ENCODE results near the gene CAMLG.
"Not testable (repeated sequence)": the region's sequence is repeated elsewhere in the genome, so short reads cannot be mapped to it uniquely, and the experiment has no call there.

The CAMLG gene

DNA sequence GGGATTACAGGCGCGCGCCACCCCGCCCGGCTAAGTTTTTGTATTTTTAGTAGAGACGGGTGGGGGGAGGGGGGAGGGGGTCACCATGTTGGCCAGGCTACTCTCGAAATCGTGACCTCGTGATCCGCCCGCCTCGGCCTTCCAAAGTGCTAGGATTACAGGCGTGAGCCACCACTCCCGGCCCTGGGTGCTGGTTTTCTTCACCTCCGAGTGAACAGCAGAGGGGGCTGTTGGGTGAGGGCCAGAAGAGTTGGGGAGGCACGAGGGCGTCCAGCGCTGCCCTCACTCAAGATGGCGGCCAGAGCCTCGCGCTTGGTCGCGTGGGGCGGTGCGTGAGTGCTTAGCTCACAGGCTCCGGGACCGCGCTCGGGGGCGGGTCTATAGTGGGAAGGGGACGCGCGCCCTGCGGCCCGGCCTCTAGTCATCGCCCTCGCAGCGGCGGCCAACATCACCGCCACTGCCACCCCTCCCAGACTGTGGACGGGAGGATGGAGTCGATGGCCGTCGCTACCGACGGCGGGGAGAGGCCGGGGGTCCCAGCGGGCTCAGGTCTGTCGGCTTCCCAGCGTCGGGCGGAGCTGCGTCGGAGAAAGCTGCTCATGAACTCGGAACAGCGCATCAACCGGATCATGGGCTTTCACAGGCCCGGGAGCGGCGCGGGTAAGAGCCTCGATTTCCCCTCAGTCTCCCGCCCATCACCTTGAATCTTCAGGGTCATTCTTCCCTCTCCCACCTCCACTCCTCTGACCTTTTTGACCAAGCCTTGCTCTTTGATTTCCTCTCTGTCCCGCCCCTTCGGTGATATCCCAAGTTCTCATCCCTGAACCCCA, at the start of gene CAMLG:
TSS of gene CAMLG (plus strand) at position 416 of the 830 bp plus-strand sequence. CDS start at position 489, 73 bp downstream.
- DNase-seq (ENCODE audit: low spot score): peak; percentile 97

DNA sequence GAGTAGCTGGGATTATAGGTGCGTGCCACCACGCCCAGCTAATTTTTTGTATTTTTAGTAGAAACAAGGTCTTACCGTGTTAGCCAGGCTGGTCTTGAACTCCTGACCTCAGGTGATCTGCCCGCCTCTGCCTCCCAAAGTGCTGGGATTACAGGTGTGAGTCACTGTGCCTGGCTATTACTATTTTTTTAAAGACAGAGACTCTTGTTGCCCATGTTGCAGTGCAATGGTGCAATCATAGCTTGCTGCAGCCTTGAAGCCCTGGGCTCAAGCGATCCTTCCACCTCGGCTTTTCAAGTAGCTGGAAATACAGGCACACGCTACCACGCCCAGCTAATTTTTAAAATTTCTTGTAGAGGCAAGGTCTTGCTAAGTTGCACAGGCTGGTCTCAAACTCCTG, 48.2 kb upstream of the CAMLG start:
- not testable (repeated sequence) for DNase-seq (ENCODE audit: low spot score)

DNA sequence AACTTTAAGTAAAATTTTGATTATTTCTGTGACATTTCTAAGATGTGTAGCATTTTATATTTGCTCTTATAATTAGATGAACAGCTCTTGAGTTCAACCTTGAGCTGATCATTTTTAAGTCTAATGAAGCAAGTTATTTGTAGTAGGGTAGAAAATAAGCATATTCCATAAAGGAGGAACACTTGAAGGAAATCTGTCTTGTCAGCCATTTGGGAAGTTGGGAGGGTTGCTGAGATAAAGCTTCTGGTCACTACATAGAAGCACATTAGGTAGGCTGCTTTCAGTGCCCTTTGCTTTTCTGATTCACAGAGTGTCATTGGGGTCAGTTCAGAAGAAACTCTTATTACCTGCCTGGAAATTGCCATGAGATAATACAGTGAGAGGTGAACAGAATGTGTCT, 45.6 kb upstream of the CAMLG start:
- no peak for DNase-seq (ENCODE audit: low spot score)

DNA sequence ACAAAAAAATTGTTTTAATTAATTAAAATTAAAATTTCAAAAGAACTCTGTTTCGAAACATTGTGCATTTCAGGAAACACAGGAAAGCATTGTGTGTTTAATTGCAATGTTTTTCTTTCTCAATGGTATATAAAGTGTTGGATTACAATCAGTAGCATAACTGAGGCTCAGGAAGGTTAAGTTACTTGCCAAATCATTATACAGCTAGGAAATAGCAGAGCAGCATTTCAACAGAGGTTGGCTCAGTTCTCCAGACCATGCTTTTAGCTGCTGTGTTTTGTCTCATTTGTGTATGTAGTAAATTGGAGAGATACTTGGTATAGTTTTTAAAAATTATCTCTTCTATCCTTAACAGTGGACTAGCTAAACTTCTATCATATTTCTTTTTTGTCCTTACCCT, 30.0 kb upstream of the CAMLG start:
- no peak for DNase-seq (ENCODE audit: low spot score)

DNA sequence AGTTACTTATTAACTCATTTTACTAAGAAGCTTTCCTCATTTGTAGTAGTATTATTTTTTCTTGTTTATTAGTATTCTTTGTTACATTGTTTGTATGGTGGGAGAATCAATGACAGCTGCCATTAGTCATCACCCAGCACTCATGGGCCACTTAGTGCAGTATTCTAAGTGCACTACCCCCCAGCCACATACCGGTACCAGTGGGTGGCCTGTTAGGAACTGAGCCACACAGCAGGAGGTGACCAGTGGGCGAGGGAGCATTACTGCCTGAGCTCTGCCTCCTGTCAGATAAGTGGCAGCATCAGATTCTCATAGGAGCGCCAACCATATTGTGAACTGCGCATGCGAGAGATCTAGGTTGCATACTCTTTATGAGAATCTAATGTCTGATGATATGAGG, 24.2 kb upstream of the CAMLG start:
- DNase-seq (ENCODE audit: low spot score): no peak

DNA sequence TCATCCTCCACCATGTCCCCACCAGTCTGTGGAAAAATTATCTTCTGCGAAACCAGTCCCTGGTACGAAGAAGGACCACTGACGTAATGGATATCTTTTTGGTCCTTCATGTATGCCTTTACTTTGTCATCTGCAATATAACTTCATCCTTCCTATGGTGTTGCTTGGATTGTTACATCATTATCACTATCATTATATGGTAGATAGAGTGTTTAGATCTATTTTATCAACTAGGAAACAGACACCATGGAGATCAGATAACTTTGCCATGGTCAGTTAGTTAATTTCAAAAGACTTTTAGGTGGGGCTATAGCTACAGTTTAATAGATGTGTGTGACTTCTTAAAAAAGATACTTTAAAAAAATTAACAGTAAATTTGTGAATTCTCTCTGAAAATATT, 23.8 kb upstream of the CAMLG start:
- DNase-seq (ENCODE audit: low spot score): no peak

DNA sequence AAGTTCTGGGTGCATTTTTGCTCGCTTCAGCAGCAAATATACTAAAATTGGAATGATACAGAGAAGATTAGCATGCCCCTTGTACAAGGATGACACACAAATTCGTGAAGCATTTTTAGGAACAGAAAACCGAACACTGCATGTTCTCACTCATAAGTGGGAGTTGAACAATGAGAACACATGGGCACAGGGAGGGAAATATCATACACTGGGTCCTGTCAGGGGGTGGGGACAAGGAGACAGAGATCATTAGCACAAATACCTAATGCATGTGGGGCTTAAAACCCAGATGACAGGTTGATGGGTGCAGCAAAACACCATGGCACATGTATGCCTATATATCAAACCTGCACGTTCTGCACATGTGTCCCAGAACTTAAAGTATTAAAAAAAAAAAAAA, 22.9 kb upstream of the CAMLG start:
- DNase-seq (ENCODE audit: low spot score): not testable (repeated sequence)

DNA sequence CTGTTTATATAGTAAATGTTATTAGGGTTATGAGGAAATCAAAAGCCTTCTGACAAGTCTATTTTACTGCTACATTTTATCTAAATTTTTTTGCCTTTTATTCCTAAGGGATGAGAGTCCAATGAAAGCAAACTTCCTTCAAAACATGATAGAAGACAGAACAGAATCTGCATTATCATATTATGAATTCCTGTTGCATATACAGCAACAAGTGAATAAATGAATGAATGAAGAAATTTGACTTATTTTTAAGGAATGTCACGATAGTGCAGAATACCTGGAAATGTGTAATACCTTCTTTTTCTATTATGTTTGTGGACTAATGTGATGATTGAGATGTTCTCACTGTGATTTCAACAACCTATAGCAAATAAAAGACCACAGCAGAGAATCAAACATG, 13.5 kb upstream of the CAMLG start:
- no peak for DNase-seq (ENCODE audit: low spot score)

DNA sequence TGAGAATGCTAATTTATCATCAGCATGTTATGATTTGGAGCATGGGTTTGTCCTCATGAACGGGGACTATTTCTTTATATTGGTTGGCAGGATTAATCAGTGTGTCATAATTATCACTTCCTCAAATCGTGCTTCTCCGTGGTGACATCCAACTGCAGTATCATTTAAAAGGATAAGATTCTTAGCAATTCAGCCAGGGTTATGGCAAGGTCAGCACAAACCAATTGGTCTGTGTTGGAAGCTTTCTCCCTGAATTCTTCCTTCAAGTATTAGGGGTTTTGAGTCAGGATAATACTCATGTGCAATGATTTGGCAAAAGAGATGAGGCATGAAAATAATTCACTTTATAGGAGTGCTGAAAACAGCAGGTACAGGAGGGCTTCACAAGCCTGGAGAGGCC, 5.5 kb upstream of the CAMLG start:
- DNase-seq (ENCODE audit: low spot score): no peak

DNA sequence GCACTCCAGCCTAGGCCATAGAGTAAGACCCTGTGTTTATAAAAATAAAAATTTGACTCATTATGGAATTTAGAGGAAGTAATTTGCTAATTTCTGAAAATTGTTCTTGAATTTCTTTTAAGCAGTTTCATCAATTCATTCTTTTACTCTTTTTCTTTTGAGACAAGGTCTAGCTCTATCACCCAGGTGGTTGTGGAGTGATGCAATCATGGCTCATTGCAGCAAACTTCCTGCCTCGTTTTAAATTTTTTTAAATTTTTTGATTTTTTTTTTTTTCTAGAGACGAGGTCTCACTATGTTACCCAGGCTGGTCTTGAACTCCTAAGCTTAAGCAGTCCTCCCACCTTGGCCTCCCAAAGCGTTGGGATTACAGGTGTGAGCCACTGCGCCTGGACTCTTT, 3.1 kb upstream of the CAMLG start:
- no peak for DNase-seq (ENCODE audit: low spot score)

DNA sequence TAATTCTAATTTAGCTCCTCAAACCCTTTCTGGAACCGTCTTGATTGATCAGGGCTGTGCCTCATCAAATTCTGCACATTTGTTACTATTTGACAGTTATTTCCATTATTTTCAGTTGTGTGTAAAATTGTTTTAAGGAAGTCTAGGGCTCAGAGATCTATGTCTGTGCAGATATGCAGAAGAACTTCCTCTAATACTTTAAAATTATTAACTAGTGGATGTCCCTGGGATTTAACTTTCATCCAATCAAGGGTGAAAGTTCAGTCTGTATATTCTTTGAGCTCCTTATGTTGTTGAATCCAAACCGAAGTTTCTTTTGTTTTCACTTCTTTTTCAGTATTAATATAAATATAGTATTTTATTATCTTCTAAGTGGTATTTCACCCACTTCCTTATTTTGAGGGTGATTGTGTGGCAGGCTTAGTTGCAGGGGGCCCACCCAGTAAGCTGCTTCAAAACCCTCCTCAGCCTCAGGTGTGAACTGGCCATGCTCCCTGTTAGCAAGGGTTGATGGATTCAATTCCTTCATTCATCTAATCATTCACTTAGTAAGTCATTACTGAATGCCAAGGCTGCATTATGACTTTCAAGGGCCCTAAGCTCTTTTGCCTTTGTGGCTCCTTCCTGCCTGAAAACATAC, 2.1 kb upstream of the CAMLG start:
- no peak for DNase-seq (ENCODE audit: low spot score)

DNA sequence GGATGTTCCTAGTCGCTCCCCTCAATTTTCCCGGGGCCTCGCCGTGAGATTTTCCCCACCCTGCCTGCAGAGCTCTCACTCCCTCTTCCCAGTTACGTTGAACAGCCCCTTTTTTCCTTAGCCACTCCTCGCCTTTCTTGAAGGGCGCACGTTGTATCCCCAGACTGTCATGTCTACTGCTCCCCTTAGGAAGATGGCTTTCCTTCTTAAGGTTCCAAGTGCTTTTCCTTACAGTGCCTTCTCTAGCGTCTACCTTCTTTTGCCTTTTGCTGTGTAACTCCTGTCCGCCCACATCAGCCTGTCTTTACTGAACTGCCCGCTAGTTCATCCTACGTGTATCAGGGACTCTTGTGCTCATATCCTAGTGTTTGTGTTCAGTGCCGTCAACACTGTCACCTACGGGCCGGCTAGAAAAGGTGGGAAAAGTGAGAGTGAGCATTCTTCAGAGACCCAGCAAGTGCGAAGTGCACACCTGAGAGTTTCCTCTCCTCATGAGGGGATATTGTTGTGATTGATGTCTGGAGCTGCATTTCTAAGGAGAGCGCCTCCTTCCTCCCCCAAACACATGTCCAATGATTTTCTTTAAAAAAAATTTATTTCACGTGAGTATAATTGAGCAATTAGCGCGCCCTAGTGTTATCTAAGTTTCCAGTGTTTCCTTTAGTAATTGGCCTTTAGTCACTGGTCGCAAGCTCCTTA, 764 bp downstream of the CAMLG start:
- DNase-seq (ENCODE audit: low spot score): peak; percentile 14

DNA sequence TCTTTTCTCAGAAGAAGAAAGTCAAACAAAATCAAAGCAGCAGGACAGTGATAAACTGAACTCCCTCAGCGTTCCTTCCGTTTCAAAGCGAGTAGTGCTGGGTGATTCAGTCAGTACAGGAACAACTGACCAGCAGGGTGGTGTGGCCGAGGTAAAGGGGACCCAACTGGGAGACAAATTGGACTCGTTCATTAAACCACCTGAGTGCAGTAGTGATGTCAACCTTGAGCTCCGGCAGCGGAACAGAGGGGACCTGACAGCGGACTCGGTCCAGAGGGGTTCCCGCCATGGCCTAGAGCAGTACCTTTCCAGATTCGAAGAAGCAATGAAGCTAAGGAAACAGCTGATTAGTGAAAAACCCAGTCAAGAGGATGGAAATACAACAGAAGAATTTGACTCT, 2.7 kb downstream of the CAMLG start:
- no peak for DNase-seq (ENCODE audit: low spot score)

DNA sequence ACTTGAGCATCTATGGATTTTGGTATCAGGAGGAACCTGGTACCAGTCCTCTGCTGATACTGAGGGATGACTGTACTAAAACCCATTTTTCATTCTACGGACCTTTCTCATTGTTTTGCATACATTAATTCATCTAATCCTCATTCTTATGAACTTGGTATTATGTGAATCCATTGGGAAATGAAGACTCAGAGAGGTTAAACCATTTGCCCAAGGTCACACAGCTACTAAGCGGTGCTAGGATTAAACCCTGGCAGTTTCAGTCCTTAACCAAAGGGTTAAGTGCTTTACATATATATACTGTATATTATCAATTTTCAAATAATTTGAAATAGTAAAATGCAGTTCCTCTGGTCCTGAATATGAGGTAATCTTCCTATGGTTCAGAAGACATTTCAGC, 3.8 kb downstream of the CAMLG start:
- DNase-seq (ENCODE audit: low spot score): no peak

DNA sequence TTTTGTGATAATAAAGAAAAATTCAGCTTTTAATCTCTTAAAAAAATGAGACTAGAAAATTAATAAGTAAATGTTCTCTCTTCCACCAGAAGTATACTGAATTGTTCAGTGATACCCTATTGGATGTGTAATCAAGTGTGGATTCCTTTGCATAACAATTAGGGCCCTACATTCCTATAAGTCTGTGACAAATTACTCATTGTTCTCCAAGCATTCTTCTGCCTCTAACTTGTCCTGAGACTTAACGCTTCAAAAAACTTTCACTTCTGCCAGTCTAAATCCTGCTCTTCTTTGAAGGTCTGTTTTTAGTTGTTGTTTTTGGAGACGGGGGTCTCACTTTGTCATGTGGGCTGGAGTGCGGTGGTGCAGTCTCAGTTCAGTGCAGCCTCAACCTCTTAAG, 11.1 kb downstream of the CAMLG start:
- DNase-seq (ENCODE audit: low spot score): no peak

DNA sequence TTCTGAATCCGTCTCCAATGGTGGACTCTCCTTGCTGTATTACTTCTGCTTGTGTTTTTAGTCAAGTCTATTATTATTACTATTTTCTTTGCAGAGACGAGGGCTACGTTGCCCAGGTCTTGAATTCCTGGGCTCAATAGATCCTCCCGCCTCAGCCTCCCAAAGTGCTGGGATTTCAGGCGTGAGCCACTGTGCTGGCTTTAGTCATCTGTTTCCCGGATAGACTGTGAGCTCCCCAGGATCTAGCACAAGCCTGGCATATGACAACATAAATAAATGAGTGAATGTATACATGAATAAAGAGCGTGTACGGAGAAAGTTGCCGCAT, 19.8 kb downstream of the CAMLG start:
- DNase-seq (ENCODE audit: low spot score): no peak

DNA sequence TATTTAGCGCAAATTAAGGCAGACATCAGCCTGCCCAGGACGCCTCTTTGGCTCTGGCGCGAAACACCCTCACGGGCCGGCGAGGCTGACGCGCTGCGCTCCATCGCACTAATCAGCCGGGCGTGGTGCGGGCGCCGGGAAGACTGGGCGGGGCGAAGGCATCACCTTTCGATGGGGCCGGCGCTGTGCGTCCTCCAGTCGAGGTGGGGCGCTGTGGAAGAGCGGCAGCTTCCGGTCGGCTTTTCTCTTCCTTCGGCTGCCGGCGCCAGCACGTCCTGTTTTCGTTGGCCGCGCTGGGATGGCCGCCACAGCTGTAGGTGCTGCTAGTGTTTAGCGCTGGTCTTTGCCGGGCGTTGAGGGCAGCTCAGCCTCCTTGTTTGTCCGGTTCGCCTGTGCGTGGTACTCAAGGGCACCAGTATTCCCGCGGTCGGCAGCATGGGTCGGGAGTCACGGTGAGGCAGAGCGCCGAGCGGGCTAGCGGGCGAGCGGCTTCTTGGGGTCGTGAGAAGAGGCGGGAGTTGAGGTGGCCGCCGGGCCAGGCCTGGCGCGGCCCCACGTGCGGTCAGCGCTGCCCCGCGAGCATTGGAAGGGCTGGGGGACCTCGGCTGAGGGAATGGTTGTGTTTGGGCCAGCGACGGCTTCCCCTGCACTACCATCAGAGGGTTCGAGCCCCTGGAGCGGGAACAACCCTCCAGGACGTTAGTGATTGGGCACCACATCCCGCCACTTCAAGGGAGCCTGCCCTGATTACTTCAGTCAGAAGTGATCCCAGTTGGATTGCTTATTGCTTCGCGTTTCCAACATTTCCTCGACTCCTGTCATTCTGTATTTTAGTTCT, 20.4 kb downstream of the CAMLG start, which contains the start of gene DDX46:
TSS of gene DDX46 (plus strand) at position 276 of the 838 bp plus-strand sequence. CDS start at position 436, 160 bp downstream.
- DNase-seq (ENCODE audit: low spot score): peak; percentile 90

DNA sequence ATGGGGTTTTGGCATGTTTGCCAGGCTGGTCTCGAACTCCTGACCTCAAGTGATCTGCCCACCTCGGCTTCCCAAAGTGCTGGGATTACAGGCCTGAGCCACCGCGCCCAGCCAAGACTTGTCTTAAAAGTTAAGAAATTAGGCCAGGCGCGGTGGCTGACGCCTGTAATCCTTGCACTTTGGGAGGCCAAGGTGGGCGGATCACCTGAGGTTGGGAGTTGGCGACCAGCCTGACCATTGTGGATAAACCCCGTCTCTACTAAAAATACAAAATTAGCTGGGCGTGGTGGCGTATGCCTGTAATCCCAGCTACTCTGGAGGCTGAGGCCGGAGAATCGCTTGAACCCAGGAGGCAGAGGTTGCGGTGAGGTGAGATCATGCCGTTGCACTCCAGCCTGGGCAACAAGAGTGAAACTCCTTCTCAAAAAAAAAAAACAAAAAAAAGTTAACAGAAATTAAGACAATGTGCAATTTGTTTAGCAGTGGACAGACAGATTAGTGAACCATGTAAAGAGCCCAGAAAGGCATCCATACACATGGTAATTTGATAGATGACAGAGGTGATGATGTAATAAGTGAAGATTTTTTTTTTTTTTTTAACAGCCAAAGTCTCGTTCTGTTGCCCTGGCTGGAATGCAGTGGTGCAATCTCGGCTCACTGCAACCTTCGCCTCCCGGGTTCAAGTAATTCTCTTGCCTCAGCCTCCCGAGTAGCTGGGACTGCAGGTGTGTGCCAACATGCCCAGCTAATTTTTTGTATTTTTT, 29.4 kb downstream of the CAMLG start:
- DNase-seq (ENCODE audit: low spot score): not testable (repeated sequence)

DNA sequence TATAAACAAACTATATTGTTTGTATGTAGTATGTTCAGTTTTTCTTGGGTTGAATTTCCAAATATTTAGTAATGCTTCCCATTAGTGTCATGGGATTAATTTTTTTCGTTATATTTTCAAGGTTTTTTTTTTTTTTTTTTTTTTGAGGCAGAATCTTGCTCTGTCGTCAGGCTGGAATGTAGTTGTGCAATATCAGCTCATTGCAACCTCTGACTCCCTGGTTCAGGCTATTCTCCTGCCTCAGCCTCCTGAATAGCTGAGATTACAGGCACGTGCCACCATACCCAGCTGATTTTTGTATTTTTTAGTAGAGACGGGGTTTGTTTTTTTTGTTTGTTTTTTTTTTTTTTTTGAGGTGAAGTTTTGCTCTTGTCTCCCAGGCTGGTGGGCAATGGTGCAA, 30.9 kb downstream of the CAMLG start:
- DNase-seq (ENCODE audit: low spot score): no peak

DNA sequence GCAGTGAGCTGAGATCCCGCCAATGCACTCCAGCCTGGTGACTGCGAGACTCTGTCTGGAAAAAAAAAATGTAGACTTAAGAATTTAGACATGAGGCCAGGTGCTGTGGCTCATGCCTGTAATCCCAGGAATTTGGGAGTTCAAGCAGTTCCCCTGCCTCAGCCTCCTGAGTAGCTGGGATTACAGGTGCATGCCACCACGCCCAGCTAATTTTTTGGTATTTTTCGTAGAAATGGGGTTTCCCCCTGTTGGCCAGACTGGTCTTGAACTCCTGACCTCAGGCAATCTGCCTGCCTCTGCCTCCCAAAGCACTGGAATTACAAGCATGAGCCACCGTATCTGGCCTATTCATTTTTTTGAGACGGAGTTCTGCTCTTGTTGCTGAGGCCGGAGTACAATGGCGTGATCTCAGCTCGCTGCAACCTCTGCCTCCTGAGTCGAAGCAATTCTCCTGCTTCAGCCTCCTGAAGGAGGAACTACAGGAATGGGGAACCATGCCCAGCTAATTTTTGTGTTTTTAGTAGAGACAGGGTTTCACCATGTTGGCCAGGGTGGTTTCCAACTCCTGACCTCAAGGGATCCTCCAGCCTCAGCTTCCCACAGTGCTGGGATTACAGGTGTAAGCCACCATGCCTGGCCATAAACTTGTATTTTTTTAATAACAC, 34.2 kb downstream of the CAMLG start:
- DNase-seq (ENCODE audit: low spot score): no peak

DNA sequence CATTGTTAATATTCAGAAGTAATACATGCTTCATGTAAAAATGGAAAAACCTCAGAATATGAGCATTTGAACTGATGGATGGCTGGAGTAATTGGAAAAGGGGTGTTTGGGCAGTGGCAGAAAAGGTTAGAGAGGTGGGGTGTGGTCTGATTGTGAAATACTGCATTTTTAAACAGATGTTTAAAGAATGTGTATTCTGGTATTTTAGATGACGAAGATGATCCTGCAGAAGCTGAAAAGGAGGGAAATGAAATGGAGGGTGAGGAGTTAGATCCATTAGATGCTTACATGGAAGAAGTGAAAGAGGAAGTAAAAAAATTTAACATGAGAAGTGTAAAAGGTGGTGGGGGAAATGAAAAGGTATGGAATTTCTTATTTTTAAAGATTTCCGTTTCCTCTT, 39.0 kb downstream of the CAMLG start:
- DNase-seq (ENCODE audit: low spot score): no peak

Data from CD4-positive, alpha-beta T cell treated with Interleukin-6 at 100 ng/mL for 8 hours (primary cell).